Stimulated activated CD4-positive, alpha-beta T cell treated with anti-CD3 and anti-CD28 coated beads, Interleukin-12 subunit alpha, Interleukin-12 subunit beta, amount 100 ng/mL, for 24 hours (primary cell): ENCODE results near the gene UBR3.
"Not testable (repeated sequence)": the region's sequence is repeated elsewhere in the genome, so short reads cannot be mapped to it uniquely, and the experiment has no call there.

Experiments
- DNase-seq, 2 experiments: peaks; one replicate each; pipeline ENCODE4 v3.0.0-alpha.2; 2020; ENCODE audit warnings: low read depth in 2 of 2

The UBR3 gene

GRCh38 chr2:169955940-169956339, 128.7 kb downstream of the UBR3 start:
- DNase-seq, result no peak

GRCh38 chr2:169957219-169957618, 130.0 kb downstream of the UBR3 start:
- not testable (repeated sequence) for DNase-seq

DNA sequence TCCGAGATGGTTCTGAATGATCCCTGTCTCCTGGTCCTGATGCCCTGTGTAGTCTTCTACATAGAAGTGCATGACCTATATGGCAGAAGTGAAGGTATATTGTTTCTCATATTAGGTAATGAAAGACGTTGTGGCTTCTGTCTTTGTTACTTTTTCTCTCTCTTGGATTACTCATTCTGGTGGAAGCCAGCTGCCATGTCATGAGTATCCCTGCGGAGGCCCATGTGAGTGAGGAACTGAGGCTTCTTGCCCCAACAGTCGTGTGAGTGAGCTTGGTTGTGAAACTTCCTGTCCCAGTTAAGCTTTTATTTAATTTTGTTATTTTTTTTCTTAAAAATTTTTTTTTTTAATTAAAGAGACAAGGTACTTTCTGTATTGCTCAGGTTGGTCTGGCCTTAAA, 134.7 kb downstream of the UBR3 start:
- DNase-seq, result no peak

DNA sequence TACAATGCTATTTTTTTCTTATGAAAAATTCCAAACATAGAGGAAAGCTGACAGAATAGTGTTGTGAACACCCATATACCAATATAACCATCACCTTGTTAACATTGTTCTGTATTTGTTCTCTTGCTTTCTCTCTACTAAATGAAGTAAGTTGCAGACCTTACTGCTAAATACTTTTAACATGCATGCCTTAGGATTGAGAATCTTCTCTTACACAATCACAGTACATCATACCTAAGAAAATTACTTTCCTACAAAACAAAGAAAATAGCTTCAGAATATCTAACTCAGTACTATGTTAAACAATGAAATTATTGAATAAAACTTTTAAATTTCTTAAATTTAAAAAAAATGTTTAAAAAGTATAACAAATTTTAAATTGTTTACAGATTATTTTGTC, 136.5 kb downstream of the UBR3 start:
- no peak for DNase-seq

- no peak for DNase-seq
These were observed 137.5 kb downstream of the UBR3 start for GRCh38 chr2:169964740-169965139.

- DNase-seq, result no peak
These were observed 138.2 kb downstream of the UBR3 start for GRCh38 chr2:169965495-169965894.

- no peak for DNase-seq
These were observed 139.2 kb downstream of the UBR3 start for GRCh38 chr2:169966454-169966853.

GRCh38 chr2:169968743-169969142, 141.5 kb downstream of the UBR3 start:
- no peak for DNase-seq

- DNase-seq, result no peak
These were observed 148.0 kb downstream of the UBR3 start for GRCh38 chr2:169975221-169975620.

DNA sequence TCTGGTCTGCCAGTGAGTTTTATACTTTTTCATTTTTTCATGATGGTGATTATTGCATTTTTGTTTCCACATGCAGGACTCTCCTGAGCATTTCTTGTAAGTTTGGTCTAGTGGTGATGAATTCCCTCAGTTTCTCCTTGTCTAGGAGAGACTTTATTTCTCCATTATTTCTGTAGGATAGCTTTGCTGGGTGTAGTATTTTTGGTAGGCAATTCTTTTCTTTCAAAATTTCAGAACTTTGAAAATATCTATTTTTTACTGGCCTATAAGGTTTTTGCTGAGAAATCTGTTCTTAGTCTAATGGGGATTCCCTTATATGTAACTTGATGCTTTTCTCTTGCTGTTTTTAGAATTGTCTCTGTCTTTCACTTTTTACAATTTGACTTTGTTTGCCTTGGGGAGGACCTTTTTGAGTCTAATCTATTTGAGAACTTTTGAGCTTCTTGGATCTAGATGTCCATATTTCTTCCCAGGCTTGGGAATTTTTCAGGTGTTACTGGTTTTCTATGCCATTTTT, 149.1 kb downstream of the UBR3 start:
- DNase-seq, result no peak

DNA sequence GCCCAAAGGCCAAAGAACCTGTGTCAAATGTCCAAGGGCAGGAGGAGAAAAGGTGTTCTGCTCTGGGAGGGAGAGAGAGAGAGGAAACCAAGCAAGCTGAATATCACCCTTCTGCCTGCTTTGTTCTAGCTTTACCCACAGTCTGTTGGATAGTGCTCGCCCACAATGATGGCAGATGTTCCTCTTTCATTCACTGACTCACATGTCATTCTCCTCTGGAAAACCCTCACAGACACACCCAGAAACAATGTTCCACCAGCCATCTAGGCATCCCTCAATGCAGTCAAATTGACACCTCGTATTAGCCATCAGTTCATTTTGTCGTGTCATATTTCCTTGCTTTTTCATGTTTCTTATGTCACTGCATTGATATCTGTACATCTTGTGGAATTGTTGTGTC, 150.3 kb downstream of the UBR3 start:
- DNase-seq, result no peak

DNA sequence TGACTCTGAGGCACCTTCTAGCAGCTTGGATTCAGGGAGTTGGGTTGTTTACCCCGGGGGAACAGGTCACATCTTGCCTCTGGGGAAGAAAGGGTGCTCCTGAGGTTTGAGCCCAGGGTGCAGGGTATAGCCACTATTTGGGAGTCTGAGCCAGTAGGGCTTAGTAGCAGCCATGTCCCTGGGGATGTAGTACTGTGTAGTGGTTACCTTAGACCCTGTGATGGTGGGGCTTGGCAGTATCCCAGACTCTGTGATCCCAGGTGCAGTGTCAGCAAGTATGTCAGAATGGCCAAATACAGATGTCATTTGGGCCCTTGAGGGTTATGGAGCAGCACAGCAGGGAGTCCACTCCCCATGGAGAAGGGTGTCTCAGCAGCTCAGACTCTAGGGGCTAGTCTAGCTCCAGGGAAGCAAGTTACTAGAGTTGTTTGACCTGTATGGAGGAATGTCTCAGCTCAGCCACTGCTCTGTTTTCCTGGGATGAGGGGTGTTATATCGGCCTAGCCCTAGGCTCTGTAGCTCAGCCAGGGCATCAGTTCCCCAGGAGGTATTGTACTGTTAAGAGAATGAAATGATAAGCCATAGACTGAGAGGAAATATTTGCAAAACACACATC, 151.3 kb downstream of the UBR3 start:
- DNase-seq, result no peak

GRCh38 chr2:169979025-169979424, 151.8 kb downstream of the UBR3 start:
- no peak for DNase-seq

DNA sequence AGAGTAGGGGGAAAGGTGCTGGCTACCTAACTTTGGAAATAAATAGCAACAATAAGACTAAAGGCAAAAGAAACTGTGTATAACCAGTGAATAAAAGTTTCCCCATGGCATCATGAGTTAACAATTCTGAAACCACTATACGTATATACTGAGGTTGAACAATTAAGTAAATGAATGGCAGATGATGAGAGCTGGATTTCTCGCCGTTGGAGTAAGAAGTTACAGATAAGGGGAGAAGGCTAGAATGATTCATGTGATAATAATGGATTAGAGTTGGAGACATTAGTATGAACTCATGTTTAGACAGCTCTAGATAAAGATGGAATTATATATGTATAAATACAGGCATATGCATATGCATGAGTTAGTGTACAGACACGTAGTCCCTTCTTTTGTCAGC, 152.7 kb downstream of the UBR3 start:
- no peak for DNase-seq

DNA sequence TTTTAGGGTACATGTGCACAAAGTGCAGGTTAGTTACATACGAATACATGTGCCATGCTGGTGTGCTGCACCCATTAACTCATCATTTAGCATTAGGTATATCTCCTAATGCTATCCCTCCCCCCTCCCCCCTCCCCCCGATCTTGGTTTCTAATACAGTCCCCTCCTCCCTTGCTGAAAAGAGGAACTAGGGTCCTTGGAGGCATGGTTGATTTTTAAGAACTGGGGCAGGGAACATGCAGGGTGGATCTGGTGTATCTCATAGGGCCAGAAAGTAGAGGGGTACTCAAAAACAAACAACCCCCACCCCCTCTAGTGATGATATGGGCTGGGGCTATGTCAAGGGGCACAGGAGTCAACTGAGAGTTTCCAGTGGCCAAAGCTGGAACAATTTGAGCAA, 153.4 kb downstream of the UBR3 start:
- no peak for DNase-seq

GRCh38 chr2:169982929-169983328, 155.7 kb downstream of the UBR3 start:
- no peak for DNase-seq

- DNase-seq, result no peak
These were observed 156.3 kb downstream of the UBR3 start for GRCh38 chr2:169983506-169983905.

DNA sequence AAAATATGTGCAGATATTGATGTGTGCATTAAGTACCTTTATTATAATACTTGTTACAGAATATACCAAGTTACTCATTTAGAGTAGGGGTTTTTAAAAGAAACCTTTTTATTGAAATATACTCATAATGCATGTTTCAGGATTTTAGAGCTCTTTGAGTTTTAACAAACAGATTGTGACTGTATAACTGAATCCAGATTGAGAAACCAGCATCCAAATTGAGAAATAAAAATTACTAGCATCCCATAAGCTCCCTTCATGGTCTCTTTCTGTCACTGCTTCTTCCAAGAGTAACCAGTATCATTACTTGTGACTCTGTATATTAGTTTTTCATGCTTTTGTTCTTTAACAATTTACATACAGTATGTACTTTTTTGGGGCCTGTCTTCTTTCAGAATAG, 156.9 kb downstream of the UBR3 start:
- no peak for DNase-seq

DNA sequence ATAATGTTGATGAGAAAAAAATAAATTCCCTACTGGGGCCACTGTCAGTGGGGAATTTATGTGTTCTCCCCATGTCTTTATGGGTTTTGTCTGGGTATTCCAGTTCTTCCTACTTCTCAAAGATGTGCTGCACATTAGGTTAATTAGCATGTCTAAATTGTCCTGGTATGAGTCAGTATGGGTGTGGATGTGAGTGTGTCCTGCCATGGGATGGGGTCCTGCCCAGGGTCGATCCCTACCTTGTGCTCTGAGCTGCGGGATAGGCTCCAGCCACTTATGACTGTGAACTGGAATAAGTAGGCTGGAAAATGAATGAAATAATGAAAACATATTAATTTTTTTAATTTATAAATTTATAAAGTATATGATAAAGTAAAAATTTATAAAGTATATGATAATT, 167.5 kb downstream of the UBR3 start:
- DNase-seq, result no peak

- no peak for DNase-seq
These were observed 170.1 kb downstream of the UBR3 start for GRCh38 chr2:169997140-169997887.

- DNase-seq, result no peak
These were observed 171.8 kb downstream of the UBR3 start for GRCh38 chr2:169999054-169999453.

DNA sequence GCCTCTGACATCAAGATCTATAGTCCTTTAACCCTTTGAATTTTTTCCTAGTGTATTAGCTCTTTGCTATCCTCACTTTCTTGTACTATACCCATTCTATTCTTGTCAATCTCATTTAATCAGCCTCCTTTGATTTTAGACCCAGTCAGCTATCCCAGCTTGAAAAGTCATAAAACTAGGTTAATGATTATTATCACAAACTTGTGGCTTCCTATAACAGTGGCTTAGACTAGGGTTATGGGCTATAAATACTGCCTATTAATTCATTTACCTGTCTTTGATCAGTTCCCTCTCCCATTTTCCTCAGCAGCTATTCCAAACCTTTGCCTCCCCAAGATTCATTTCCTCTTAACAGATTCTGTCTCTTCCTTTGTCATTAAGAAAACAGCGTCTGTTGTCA, 174.8 kb downstream of the UBR3 start:
- DNase-seq, result no peak

DNA sequence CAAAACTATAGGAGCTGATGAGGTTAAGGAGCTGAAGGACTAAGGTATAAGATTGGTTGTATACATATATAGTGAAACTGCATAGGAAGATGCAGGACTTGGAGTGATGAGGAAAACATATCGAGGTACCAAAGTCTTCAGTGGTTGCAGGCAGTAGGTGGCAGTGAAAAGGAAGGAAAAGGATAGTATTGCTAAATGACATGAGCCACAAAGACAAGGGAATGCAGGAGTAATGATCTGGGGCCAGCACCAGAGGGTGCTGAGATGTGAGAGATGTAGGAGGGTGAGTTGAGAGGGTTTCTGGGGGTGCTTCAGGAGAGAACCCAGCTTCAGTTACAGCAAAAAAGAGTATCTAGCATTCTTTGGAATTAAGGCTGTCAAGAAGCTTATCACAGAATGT, 178.4 kb downstream of the UBR3 start:
- DNase-seq, result no peak
